Calu3 (cell line): Measurements from ENCODE around the gene GSTT2. TPM values are rescaled to one million over a fixed set of nuclear protein-coding genes. Genes with fewer than 3 reads are reported as not detected.

Experiments
- BruUV-seq: library from RNA; stranded (reverse); fragments of 400-500 nt; replicated peaks from 2 replicates; lab custom pipeline; 2021; lab: Mats Ljungman, UMichigan
- CTCF ChIA-PET: fragments of 300-600 bp; sonication (Branson Sonifier 250); formaldehyde crosslinking; loops from one replicate; lab custom pipeline; 2022; ENCODE audit warnings: antibody characterized with exemption; lab: Charles Lee
- DNase-seq: peaks from one replicate; pipeline ENCODE4 v3.0.0; 2022
- H3K27ac Mint-ChIP-seq: one replicate; pipeline ENCODE4 v1.8.0; 2022; ENCODE audit warnings: mixed read lengths; ENCODE audit not compliant: unreplicated experiment
- H3K27me3 Mint-ChIP-seq: one replicate; pipeline ENCODE4 v1.8.0; 2022; ENCODE audit warnings: mixed read lengths; ENCODE audit not compliant: unreplicated experiment
- H3K36me3 Mint-ChIP-seq: one replicate; pipeline ENCODE4 v1.8.0; 2022; ENCODE audit warnings: mild to moderate bottlenecking, moderate library complexity, mixed read lengths; ENCODE audit not compliant: insufficient read depth, unreplicated experiment
- H3K4me1 Mint-ChIP-seq: one replicate; pipeline ENCODE4 v1.8.0; 2022; ENCODE audit warnings: mild to moderate bottlenecking, low read depth, mixed read lengths; ENCODE audit not compliant: unreplicated experiment
- H3K4me3 Mint-ChIP-seq: one replicate; pipeline ENCODE4 v1.8.0; 2022; ENCODE audit warnings: mild to moderate bottlenecking, low read depth, moderate library complexity, mixed read lengths; ENCODE audit not compliant: unreplicated experiment
- H3K9me3 Mint-ChIP-seq: one replicate; pipeline ENCODE4 v1.8.0; 2022; ENCODE audit warnings: low read depth, mixed read lengths; ENCODE audit not compliant: unreplicated experiment
- intact Hi-C: fragments of 100-400 bp; cut with micrococcal nuclease; formaldehyde crosslinking; loops from one replicate; pipeline ENCODE4 v1.10.0; 2022; ENCODE audit not compliant: unreplicated experiment
- total RNA-seq: library from RNA; stranded (reverse); gene quantifications from 2 replicates; pipeline ENCODE4 v1.2.3, GENCODE V29; 2022
- TF ChIP-seq, protein P1 (sequence below): fragments of 200-600 bp; IDR thresholded peaks from one replicate; pipeline ENCODE4 v1.8.0; 2022; ENCODE audit warnings: antibody characterized with exemption; ENCODE audit not compliant: unreplicated experiment

The GSTT2 gene
- total RNA-seq, 1 experiment from 2014 or later = 0.85 TPM

- CTCF ChIA-PET = interaction anchor here (0.6 to 1.0 kb wide), 2 partner anchors 132 to 134 kb away, joined by 3 to 4 read pairs; no protein-coding TSS in a partner anchor
- no TSS peak for BruUV-seq
- H3K4me1 Mint-ChIP-seq = peaks cover 8% of the 10 kb centered on the region
- no peak overlapping the region for H3K4me3 Mint-ChIP-seq
- intact Hi-C loops = no loop called here
- H3K27ac Mint-ChIP-seq = no peak overlapping the region
- TF ChIP-seq, protein P1, sequence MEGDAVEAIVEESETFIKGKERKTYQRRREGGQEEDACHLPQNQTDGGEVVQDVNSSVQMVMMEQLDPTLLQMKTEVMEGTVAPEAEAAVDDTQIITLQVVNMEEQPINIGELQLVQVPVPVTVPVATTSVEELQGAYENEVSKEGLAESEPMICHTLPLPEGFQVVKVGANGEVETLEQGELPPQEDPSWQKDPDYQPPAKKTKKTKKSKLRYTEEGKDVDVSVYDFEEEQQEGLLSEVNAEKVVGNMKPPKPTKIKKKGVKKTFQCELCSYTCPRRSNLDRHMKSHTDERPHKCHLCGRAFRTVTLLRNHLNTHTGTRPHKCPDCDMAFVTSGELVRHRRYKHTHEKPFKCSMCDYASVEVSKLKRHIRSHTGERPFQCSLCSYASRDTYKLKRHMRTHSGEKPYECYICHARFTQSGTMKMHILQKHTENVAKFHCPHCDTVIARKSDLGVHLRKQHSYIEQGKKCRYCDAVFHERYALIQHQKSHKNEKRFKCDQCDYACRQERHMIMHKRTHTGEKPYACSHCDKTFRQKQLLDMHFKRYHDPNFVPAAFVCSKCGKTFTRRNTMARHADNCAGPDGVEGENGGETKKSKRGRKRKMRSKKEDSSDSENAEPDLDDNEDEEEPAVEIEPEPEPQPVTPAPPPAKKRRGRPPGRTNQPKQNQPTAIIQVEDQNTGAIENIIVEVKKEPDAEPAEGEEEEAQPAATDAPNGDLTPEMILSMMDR = no peak
- no peak for DNase-seq
- H3K9me3 Mint-ChIP-seq = no peaks in the 10 kb centered on the region
- H3K27me3 Mint-ChIP-seq = no peaks in the 10 kb centered on the region
- H3K36me3 Mint-ChIP-seq = peaks cover 5% of the 10 kb centered on the region
Observed at GRCh38 chr22:24023204-24023789, 43.4 kb downstream of the GSTT2 start.

- TF ChIP-seq, protein P1 = no peak
- BruUV-seq = no TSS peak
- peaks cover 8% of the 10 kb centered on the region for H3K4me1 Mint-ChIP-seq
- CTCF ChIA-PET = no interaction called here
- H3K27ac Mint-ChIP-seq = no peak overlapping the region
- intact Hi-C loops = no loop called here
- H3K36me3 Mint-ChIP-seq = peaks cover 5% of the 10 kb centered on the region
- no peaks in the 10 kb centered on the region for H3K9me3 Mint-ChIP-seq
- H3K27me3 Mint-ChIP-seq = no peaks in the 10 kb centered on the region
- no peak overlapping the region for H3K4me3 Mint-ChIP-seq
- DNase-seq = no peak
Observed at GRCh38 chr22:24024354-24024753, 44.4 kb downstream of the GSTT2 start.

DNA sequence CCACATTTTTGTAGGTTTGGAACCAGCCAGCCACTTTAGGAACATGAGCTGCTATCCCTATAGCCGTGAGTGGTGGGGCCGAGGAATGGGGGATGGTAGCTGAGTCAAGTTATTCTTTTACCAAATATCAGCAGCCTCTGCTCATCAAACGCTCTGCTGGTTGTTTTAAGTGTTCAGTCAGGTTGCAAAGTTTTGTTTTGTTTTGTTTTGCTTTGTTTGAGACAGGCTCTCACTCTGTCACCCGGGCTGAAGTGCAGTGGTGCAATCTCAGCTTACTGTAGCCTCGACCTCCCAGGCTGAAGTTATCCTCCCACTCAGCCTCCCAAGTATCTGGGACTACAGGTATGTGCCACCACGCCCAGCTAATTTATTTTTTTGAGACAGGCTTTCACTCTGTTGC is 45.5 kb downstream of the GSTT2 start:
- H3K4me1 Mint-ChIP-seq = peaks cover 8% of the 10 kb centered on the region
- H3K27ac Mint-ChIP-seq = no peak overlapping the region
- DNase-seq = no peak
- CTCF ChIA-PET = no interaction called here
- no peaks in the 10 kb centered on the region for H3K9me3 Mint-ChIP-seq
- TF ChIP-seq, protein P1 = no peak
- peaks cover 3% of the 10 kb centered on the region for H3K36me3 Mint-ChIP-seq
- no peaks in the 10 kb centered on the region for H3K27me3 Mint-ChIP-seq
- no TSS peak for BruUV-seq
- intact Hi-C loops = no loop called here
- H3K4me3 Mint-ChIP-seq = no peak overlapping the region

GRCh38 chr22:24026056-24026455 is 46.1 kb downstream of the GSTT2 start:
- CTCF ChIA-PET = no interaction called here
- H3K4me1 Mint-ChIP-seq = peaks cover 8% of the 10 kb centered on the region
- BruUV-seq = no TSS peak
- H3K27me3 Mint-ChIP-seq = no peaks in the 10 kb centered on the region
- no peak overlapping the region for H3K4me3 Mint-ChIP-seq
- no peak for DNase-seq
- no peaks in the 10 kb centered on the region for H3K36me3 Mint-ChIP-seq
- intact Hi-C loops = no loop called here
- no peak overlapping the region for H3K27ac Mint-ChIP-seq
- TF ChIP-seq, protein P1 = no peak
- H3K9me3 Mint-ChIP-seq = no peaks in the 10 kb centered on the region
